GM23338 (cell line): ENCODE data around the gene OR10A7. TPM values are rescaled to one million over a fixed set of nuclear protein-coding genes. Genes with fewer than 3 reads are reported as not detected.
"Not testable (repeated sequence)": the region's sequence is repeated elsewhere in the genome, so short reads cannot be mapped to it uniquely, and the experiment has no call there.

Experiments
- ATAC-seq: fragments of 200-7000 bp; cut with Tn5 transposase; 3 replicates; pipeline ENCODE4 v1.9.1; 2020
- DNase-seq: peaks from one replicate; pipeline ENCODE4 v3.0.0-alpha.2; 2015; ENCODE audit warnings: low spot score
- H2AFZ ChIP-seq: fragments of 200-600 bp; sonication (generic); 2 replicates; pipeline ENCODE4 v1.8.0; 2016; ENCODE audit warnings: antibody characterized with exemption, mild to moderate bottlenecking, moderate library complexity
- H3F3A ChIP-seq: fragments of 200-600 bp; sonication (generic); replicated peaks from 2 replicates; pipeline ENCODE4 v1.8.0; 2017; ENCODE audit warnings: antibody characterized with exemption, mixed run types, low read depth
- H3K27ac ChIP-seq: fragments of 200-600 bp; sonication (generic); 2 replicates; pipeline ENCODE4 v1.6.1; 2016; ENCODE audit warnings: low read depth
- H3K27me3 ChIP-seq: fragments of 200-600 bp; sonication (generic); 2 replicates; pipeline ENCODE4 v1.8.0; 2016; ENCODE audit warnings: mild to moderate bottlenecking, mixed run types, moderate library complexity; ENCODE audit not compliant: insufficient read depth
- H3K36me3 ChIP-seq: fragments of 200-600 bp; sonication (generic); 2 replicates; pipeline ENCODE4 v1.8.0; 2016; ENCODE audit warnings: mild to moderate bottlenecking; ENCODE audit not compliant: insufficient read depth
- H3K4me1 ChIP-seq: fragments of 200-600 bp; sonication (generic); 2 replicates; pipeline ENCODE4 v1.8.0; 2016; ENCODE audit warnings: mild to moderate bottlenecking, moderate library complexity; ENCODE audit not compliant: insufficient read depth
- H3K4me2 ChIP-seq: fragments of 200-600 bp; sonication (generic); 2 replicates; pipeline ENCODE4 v1.7.1; 2017; ENCODE audit warnings: mixed run types
- H3K4me3 ChIP-seq: fragments of 200-600 bp; sonication (generic); 2 replicates; pipeline ENCODE4 v1.6.1; 2016; ENCODE audit warnings: mixed run types
- H3K79me2 ChIP-seq: fragments of 200-600 bp; sonication (generic); replicated peaks from 2 replicates; pipeline ENCODE4 v1.8.0; 2017; ENCODE audit warnings: mild to moderate bottlenecking; ENCODE audit not compliant: insufficient read depth
- H3K9me2 ChIP-seq: fragments of 200-600 bp; sonication (generic); 2 replicates; pipeline ENCODE4 v1.8.0; 2017; ENCODE audit not compliant: insufficient read depth
- H4K20me1 ChIP-seq: fragments of 200-600 bp; sonication (generic); replicated peaks from 2 replicates; pipeline ENCODE4 v1.8.0; 2017; ENCODE audit warnings: mild to moderate bottlenecking; ENCODE audit not compliant: insufficient read depth
- H3K27ac Mint-ChIP-seq: 2 replicates; pipeline ENCODE4 v1.8.0; 2020; ENCODE audit warnings: inconsistent platforms, mild to moderate bottlenecking, moderate library complexity, mixed read lengths
- H3K27me3 Mint-ChIP-seq: 3 replicates; pipeline ENCODE4 v1.8.0; 2022; ENCODE audit warnings: low read depth, mild to moderate bottlenecking, moderate library complexity, mixed read lengths, inconsistent platforms; ENCODE audit not compliant: insufficient read depth, poor library complexity
- H3K36me3 Mint-ChIP-seq: 3 replicates; pipeline ENCODE4 v1.8.0; 2021; ENCODE audit warnings: low read depth, mild to moderate bottlenecking, inconsistent platforms, moderate library complexity, mixed read lengths
- H3K4me1 Mint-ChIP-seq: 3 replicates; pipeline ENCODE4 v1.8.0; 2020; ENCODE audit warnings: mild to moderate bottlenecking, inconsistent platforms, mixed read lengths
- H3K4me3 Mint-ChIP-seq: 3 replicates; pipeline ENCODE4 v1.8.0; 2021; ENCODE audit warnings: moderate library complexity, mild to moderate bottlenecking, inconsistent platforms, mixed read lengths
- H3K9me3 Mint-ChIP-seq: 3 replicates; pipeline ENCODE4 v1.8.0; 2020; ENCODE audit warnings: moderate library complexity, mild to moderate bottlenecking, inconsistent platforms, mixed read lengths
- CREB1 ChIP-seq: fragments of 250-450 bp; sonication (Bioruptor Pico); IDR thresholded peaks from 2 replicates; pipeline ENCODE4 v1.5.0; 2020; ENCODE audit warnings: low read depth, mild to moderate bottlenecking, moderate library complexity
- POLR2AphosphoS5 ChIP-seq: IDR thresholded peaks from 2 replicates; pipeline ENCODE4 v1.6.1; 2016; ENCODE audit warnings: antibody characterized with exemption, low read depth
- STAT1 ChIP-seq: IDR thresholded peaks from one replicate; pipeline ENCODE4 v1.6.1; 2016; ENCODE audit warnings: antibody characterized with exemption; ENCODE audit not compliant: unreplicated experiment
- ZNF331 ChIP-seq: fragments of 250-450 bp; sonication (Bioruptor Pico); IDR thresholded peaks from 2 replicates; pipeline ENCODE4 v1.5.0; 2020; ENCODE audit warnings: low read depth, mild to moderate bottlenecking, moderate library complexity
- polyA plus RNA-seq: library from polyadenylated mRNA; unstranded; fragments of >200 nt; fragmentation: Nextera tagmentation; extraction: Ambion mirVana; gene quantifications from 2 replicates; pipeline ENCODE4 v1.2.1, GENCODE V29; 2016
- total RNA-seq: library from RNA; depleted of rRNA; stranded (reverse); fragments of >200 nt; shearing (Covaris generic); gene quantifications from 2 replicates; pipeline ENCODE4 v1.2.3, GENCODE V29; 2014
- TF ChIP-seq, protein P1 (sequence below): IDR thresholded peaks from one replicate; pipeline ENCODE4 v1.6.1; 2018; ENCODE audit warnings: antibody characterized with exemption; ENCODE audit not compliant: unreplicated experiment
- TF ChIP-seq, protein P2 (sequence below): IDR thresholded peaks from 2 replicates; pipeline ENCODE4 v1.6.1; 2016; ENCODE audit warnings: antibody characterized with exemption

Gene OR10A7
- total and polyA plus RNA-seq, 2 experiments from 2014 or later, result not detected

DNA sequence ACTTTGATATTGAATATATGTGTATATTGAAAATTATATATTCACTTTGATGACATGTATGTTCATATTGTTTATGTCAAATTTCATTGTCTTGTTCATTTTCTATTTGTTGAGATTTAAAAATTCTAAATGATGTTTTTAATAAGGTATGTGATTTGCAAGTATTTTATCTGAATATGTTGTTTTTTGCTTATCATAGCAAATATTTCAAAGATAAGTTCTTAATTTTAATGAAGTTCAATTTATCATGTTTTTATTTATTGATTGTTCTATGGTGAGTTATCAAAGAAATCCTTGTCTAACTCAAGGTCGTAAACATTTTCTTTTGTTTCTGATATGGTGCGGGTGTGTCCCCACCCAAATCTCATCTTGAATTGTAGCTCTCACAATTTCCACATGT is 49.4 kb upstream of the OR10A7 start:
- H2AFZ ChIP-seq, result no peak overlapping the region
- TF ChIP-seq, protein P1, sequence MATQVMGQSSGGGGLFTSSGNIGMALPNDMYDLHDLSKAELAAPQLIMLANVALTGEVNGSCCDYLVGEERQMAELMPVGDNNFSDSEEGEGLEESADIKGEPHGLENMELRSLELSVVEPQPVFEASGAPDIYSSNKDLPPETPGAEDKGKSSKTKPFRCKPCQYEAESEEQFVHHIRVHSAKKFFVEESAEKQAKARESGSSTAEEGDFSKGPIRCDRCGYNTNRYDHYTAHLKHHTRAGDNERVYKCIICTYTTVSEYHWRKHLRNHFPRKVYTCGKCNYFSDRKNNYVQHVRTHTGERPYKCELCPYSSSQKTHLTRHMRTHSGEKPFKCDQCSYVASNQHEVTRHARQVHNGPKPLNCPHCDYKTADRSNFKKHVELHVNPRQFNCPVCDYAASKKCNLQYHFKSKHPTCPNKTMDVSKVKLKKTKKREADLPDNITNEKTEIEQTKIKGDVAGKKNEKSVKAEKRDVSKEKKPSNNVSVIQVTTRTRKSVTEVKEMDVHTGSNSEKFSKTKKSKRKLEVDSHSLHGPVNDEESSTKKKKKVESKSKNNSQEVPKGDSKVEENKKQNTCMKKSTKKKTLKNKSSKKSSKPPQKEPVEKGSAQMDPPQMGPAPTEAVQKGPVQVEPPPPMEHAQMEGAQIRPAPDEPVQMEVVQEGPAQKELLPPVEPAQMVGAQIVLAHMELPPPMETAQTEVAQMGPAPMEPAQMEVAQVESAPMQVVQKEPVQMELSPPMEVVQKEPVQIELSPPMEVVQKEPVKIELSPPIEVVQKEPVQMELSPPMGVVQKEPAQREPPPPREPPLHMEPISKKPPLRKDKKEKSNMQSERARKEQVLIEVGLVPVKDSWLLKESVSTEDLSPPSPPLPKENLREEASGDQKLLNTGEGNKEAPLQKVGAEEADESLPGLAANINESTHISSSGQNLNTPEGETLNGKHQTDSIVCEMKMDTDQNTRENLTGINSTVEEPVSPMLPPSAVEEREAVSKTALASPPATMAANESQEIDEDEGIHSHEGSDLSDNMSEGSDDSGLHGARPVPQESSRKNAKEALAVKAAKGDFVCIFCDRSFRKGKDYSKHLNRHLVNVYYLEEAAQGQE, result no peak
- TF ChIP-seq ZNF331 (CRISPR knock-in tag) (no peak), POLR2AphosphoS5 (no peak), STAT1 (no peak)
- TF ChIP-seq, protein P2, sequence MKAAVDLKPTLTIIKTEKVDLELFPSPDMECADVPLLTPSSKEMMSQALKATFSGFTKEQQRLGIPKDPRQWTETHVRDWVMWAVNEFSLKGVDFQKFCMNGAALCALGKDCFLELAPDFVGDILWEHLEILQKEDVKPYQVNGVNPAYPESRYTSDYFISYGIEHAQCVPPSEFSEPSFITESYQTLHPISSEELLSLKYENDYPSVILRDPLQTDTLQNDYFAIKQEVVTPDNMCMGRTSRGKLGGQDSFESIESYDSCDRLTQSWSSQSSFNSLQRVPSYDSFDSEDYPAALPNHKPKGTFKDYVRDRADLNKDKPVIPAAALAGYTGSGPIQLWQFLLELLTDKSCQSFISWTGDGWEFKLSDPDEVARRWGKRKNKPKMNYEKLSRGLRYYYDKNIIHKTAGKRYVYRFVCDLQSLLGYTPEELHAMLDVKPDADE, result no peak
- peaks cover 10% of the 10 kb centered on the region for H3K9me3 Mint-ChIP-seq
- H3K27me3 Mint-ChIP-seq, result no peaks in the 10 kb centered on the region
- no peaks in the 10 kb centered on the region for H3K4me1 ChIP-seq
- peaks cover 10% of the 10 kb centered on the region; the same call in 2 of the 3 replicates for H3K36me3 Mint-ChIP-seq
- no peak overlapping the region for H3K4me3 ChIP-seq
- no peak overlapping the region for H3K27ac ChIP-seq
- no peaks in the 10 kb centered on the region for H3K9me2 ChIP-seq
- no peak for ATAC-seq
- DNase-seq, result no peak
- H3K4me1 Mint-ChIP-seq, result peaks cover 9% of the 10 kb centered on the region
- H3K27ac Mint-ChIP-seq, result no peak overlapping the region
- no peaks in the 10 kb centered on the region for H3K27me3 ChIP-seq
- no peak overlapping the region for H3K4me2 ChIP-seq
- H4K20me1 ChIP-seq, result no peaks in the 10 kb centered on the region
- no peaks in the 10 kb centered on the region for H3K79me2 ChIP-seq
- no peaks in the 10 kb centered on the region for H3K36me3 ChIP-seq
- H3F3A ChIP-seq, result no peaks in the 10 kb centered on the region
- no peak overlapping the region for H3K4me3 Mint-ChIP-seq

DNA sequence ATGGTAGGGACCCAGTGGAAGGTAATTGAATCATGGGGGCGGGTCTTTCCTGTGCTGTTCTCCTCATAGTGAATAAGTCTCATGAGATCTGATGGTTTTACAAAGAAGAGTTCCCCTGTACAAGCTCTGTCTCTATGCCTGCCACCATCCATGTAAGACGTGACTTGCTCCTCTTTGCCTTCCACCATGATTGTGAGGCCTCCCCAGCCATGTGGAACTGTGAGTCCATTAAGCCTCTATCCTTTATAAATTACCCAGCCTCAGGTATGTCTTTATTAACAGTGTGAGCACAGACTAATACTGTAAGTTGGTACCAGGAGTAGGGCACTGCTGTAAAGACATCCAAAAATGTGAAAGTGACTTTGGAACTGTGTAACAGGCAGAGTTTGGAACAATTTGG is 49.0 kb upstream of the OR10A7 start:
- not testable (repeated sequence) for H3K27ac ChIP-seq, H3F3A ChIP-seq, H3K79me2 ChIP-seq, H3K4me2 ChIP-seq, DNase-seq, H3K27ac Mint-ChIP-seq, H4K20me1 ChIP-seq, H3K27me3 Mint-ChIP-seq, H3K9me2 ChIP-seq, H3K4me3 Mint-ChIP-seq, H3K36me3 ChIP-seq, H3K4me1 ChIP-seq, ATAC-seq, H3K4me1 Mint-ChIP-seq, H3K4me3 ChIP-seq, H2AFZ ChIP-seq, H3K27me3 ChIP-seq
- Mint-ChIP-seq H3K9me3 (peaks cover 10% of the 10 kb centered on the region), H3K36me3 (peaks cover 10% of the 10 kb centered on the region; the same call in 2 of the 3 replicates)

DNA sequence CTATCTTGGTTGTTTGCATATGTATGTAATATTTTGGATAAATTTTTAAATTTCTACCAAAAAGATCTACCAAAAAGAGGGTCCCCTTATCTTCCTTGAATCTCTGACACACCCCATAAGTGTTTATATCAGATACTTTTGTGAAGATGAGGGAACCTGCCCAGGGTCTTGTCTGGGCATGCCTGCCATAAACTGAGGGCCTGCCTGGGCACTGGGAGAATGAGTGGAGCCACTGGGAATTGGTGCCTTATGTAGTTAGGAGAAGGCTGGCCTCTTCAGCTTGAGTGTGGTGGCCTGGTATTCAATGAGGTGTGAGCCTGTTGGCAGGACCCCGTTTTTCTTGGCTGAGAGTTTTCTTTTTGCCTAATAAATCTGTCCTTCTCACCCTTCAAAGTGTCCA is 48.1 kb upstream of the OR10A7 start:
- TF ChIP-seq CREB1 (CRISPR knock-in tag), result no peak
- TF ChIP-seq, protein P2, result no peak
- H3F3A ChIP-seq, result no peaks in the 10 kb centered on the region
- Mint-ChIP-seq H3K4me3 (no peak overlapping the region), H3K4me1 (peaks cover 4% of the 10 kb centered on the region; the same call in 1 of the 3 replicates), H3K27ac (no peak overlapping the region), H3K9me3 (peaks cover 7% of the 10 kb centered on the region), H3K36me3 (peaks cover 10% of the 10 kb centered on the region; the same call in 2 of the 3 replicates), H3K27me3 (no peaks in the 10 kb centered on the region)
- no peak overlapping the region for H3K27ac ChIP-seq
- H3K27me3 ChIP-seq, result no peaks in the 10 kb centered on the region
- ATAC-seq, result no peak
- no peaks in the 10 kb centered on the region for H3K79me2 ChIP-seq
- H3K4me3 ChIP-seq, result no peak overlapping the region
- no peaks in the 10 kb centered on the region for H3K9me2 ChIP-seq
- H3K4me1 ChIP-seq, result no peaks in the 10 kb centered on the region
- H3K36me3 ChIP-seq, result no peaks in the 10 kb centered on the region
- H3K4me2 ChIP-seq, result no peak overlapping the region
- no peaks in the 10 kb centered on the region for H4K20me1 ChIP-seq
- DNase-seq, result no peak
- peak overlapping the region; percentile 30; the same call in 1 of the 2 replicates for H2AFZ ChIP-seq
